Measurements from ENCODE around the gene IL12A.

IL12A gene

DNA sequence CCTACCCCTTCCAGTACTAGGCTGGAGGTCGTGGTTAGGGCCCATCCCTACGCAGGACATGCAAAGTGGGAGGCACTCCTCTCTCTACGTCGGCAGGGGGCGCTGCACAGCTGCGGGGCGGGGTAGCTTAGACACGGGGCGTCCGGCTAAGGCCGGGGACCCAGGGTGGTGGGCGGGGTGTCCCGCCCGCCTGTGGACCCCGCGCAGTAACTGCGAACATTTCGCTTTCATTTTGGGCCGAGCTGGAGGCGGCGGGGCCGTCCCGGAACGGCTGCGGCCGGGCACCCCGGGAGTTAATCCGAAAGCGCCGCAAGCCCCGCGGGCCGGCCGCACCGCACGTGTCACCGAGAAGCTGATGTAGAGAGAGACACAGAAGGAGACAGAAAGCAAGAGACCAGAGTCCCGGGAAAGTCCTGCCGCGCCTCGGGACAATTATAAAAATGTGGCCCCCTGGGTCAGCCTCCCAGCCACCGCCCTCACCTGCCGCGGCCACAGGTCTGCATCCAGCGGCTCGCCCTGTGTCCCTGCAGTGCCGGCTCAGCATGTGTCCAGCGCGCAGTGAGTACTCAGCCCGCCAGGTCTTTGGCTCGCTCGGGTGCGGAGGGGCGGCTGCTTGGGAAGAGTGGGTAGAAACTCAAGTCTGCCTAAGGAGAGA is at the start of gene IL12A:
Gene IL12A, plus strand, starts transcription at position 219 of the 655 bp plus-strand sequence.
- no peaks in the 10 kb centered on the region for H3K27me3 ChIP-seq (ENCODE audit: control insufficient read depth in 1 of 2, insufficient read depth in 2 of 2, low read length in 2 of 2)
- H3K4me3 ChIP-seq (ENCODE audit: low read depth in 1 of 2, low read length in 2 of 2): peak within 1 kb of the TSS; percentile 58 to 69
- H3K36me3 ChIP-seq (ENCODE audit: control insufficient read depth in 1 of 2, insufficient read depth in 2 of 2, low read length in 2 of 2): no peaks in the 10 kb centered on the region
- no peaks in the 10 kb centered on the region for H3K4me1 ChIP-seq (ENCODE audit: control insufficient read depth in 1 of 2, insufficient read depth in 2 of 2, low read length in 2 of 2)
- H3K9ac ChIP-seq (ENCODE audit: low read depth in 1 of 2, low read length in 2 of 2): peak within 1 kb of the TSS; percentile 16 to 63
- H3K9me3 ChIP-seq (ENCODE audit: control insufficient read depth in 1 of 2, low read length in 2 of 2): no peaks in the 10 kb centered on the region
- H3K27ac ChIP-seq (ENCODE audit: low read depth, low read length): no peak within 1 kb of the TSS

DNA sequence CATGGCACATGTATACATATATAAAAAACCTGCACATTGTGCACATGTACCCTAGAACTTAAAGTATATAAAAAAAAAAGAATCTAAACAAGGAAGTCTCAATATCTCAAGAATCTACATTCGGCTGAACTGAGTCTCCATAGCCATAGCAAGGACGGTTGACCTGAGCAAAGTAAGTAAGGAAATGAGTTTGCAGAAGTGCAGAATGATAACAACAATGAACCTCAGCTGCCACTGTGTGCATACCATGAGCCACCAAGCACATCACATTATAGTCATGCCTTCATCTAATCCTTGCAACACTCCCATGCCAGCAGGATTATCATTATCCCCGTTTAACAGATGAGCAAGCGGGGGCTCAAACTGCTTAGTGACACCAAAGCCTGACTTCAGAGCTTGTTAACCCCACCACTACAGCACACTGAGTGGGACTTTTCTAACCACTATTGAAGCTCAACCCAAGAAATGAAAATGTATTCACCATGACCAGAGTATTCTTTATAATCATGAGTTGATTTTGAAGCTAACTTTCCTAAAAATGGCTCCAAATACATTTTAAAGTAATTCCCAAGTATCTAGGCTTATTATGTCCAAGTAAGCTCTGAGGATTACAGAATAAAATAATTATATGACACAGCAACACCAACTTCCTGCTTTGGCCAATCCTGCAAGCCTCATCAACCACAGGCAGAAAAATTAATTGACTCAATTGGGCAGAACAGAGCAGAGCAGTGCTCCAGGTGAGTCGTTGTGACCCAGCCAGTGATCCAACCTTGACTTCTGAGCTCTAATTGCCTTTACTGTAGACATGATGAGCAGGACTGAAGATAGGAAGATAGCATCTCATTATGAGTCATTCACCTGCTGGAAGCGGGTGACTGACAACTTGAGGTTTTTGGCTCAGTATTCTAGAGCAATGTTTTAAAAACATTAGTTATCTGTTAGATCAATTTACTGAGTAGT is 47.3 kb upstream of the IL12A start:
- Histone ChIP-seq H3K27ac (ENCODE audit: low read depth, low read length) (no peak overlapping the region), H3K4me1 (ENCODE audit: control insufficient read depth in 1 of 2, insufficient read depth in 2 of 2, low read length in 2 of 2) (no peaks in the 10 kb centered on the region), H3K9me3 (ENCODE audit: control insufficient read depth in 1 of 2, low read length in 2 of 2) (no peaks in the 10 kb centered on the region)

GRCh38 chr3:159944781-159945180 is 43.9 kb upstream of the IL12A start:
- H3K4me1 ChIP-seq (ENCODE audit: control insufficient read depth in 1 of 2, insufficient read depth in 2 of 2, low read length in 2 of 2): peaks cover 0 to 3% of the 10 kb centered on the region in 2 donors
- H3K27me3 ChIP-seq (ENCODE audit: control insufficient read depth in 1 of 2, insufficient read depth in 2 of 2, low read length in 2 of 2): no peaks in the 10 kb centered on the region
- H3K36me3 ChIP-seq (ENCODE audit: control insufficient read depth in 1 of 2, insufficient read depth in 2 of 2, low read length in 2 of 2): no peaks in the 10 kb centered on the region
- H3K9me3 ChIP-seq (ENCODE audit: control insufficient read depth in 1 of 2, low read length in 2 of 2): no peaks in the 10 kb centered on the region
- H3K9ac ChIP-seq (ENCODE audit: low read depth in 1 of 2, low read length in 2 of 2): no peak overlapping the region
- H3K4me3 ChIP-seq (ENCODE audit: low read depth in 1 of 2, low read length in 2 of 2): no peak overlapping the region
- no peak overlapping the region for H3K27ac ChIP-seq (ENCODE audit: low read depth, low read length)

More for the DNA sequence above, 47.3 kb upstream of the IL12A start:
- Histone ChIP-seq H3K36me3 (ENCODE audit: control insufficient read depth in 1 of 2, insufficient read depth in 2 of 2, low read length in 2 of 2) (no peaks in the 10 kb centered on the region), H3K4me3 (ENCODE audit: low read depth in 1 of 2, low read length in 2 of 2) (no peak overlapping the region), H3K9ac (ENCODE audit: low read depth in 1 of 2, low read length in 2 of 2) (no peak overlapping the region), H3K27me3 (ENCODE audit: control insufficient read depth in 1 of 2, insufficient read depth in 2 of 2, low read length in 2 of 2) (no peaks in the 10 kb centered on the region)

- Histone ChIP-seq H3K27ac (ENCODE audit: low read depth, low read length) (no peak overlapping the region), H3K4me1 (ENCODE audit: control insufficient read depth in 1 of 2, insufficient read depth in 2 of 2, low read length in 2 of 2) (peaks cover 0 to 3% of the 10 kb centered on the region in 2 donors), H3K36me3 (ENCODE audit: control insufficient read depth in 1 of 2, insufficient read depth in 2 of 2, low read length in 2 of 2) (no peaks in the 10 kb centered on the region), H3K4me3 (ENCODE audit: low read depth in 1 of 2, low read length in 2 of 2) (no peak overlapping the region), H3K9me3 (ENCODE audit: control insufficient read depth in 1 of 2, low read length in 2 of 2) (no peaks in the 10 kb centered on the region), H3K9ac (ENCODE audit: low read depth in 1 of 2, low read length in 2 of 2) (no peak overlapping the region), H3K27me3 (ENCODE audit: control insufficient read depth in 1 of 2, insufficient read depth in 2 of 2, low read length in 2 of 2) (no peaks in the 10 kb centered on the region)
Measured at GRCh38 chr3:159945930-159946329, 42.7 kb upstream of the IL12A start.

- Histone ChIP-seq H3K4me3 (ENCODE audit: low read depth in 1 of 2, low read length in 2 of 2) (no peak overlapping the region), H3K27me3 (ENCODE audit: control insufficient read depth in 1 of 2, insufficient read depth in 2 of 2, low read length in 2 of 2) (no peaks in the 10 kb centered on the region), H3K36me3 (ENCODE audit: control insufficient read depth in 1 of 2, insufficient read depth in 2 of 2, low read length in 2 of 2) (no peaks in the 10 kb centered on the region), H3K9me3 (ENCODE audit: control insufficient read depth in 1 of 2, low read length in 2 of 2) (no peaks in the 10 kb centered on the region), H3K9ac (ENCODE audit: low read depth in 1 of 2, low read length in 2 of 2) (no peak overlapping the region), H3K27ac (ENCODE audit: low read depth, low read length) (no peak overlapping the region), H3K4me1 (ENCODE audit: control insufficient read depth in 1 of 2, insufficient read depth in 2 of 2, low read length in 2 of 2) (peaks cover 0 to 3% of the 10 kb centered on the region in 2 donors)
Measured at GRCh38 chr3:159947220-159947619, 41.4 kb upstream of the IL12A start.

DNA sequence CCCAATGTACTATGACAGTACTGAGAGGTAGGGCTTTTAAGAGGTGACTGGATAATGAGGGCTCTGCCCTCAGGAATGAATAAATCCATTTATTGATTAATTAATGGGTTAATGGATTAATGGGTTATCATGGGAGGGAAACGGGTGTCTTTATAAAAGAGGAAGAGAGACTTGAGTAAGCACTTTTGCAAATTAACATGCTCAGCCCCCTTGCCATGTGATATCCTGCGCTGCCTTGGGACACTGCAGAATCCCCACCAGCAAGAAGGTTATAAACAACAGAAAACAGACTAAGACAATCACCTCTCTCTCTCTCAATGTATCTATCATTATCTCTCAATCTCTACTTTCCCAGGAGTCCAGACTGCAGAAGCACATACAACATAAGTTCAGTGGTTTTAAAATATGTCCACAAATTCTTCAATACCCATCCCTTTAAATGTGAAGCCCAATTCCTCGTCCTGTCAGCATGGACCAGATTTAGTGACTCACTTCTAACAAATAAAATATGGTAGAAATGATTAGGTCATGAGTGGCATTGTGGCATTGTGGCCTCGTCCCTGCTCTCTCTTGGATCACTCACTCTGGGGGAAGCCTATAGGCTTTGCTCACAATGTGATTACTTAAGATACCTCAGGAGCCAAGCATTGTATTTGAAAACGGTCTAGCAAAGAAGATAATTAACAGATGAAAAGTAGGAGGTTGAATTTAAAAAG is 40.0 kb upstream of the IL12A start:
- Histone ChIP-seq H3K4me1 (ENCODE audit: control insufficient read depth in 1 of 2, insufficient read depth in 2 of 2, low read length in 2 of 2) (peaks cover 0 to 3% of the 10 kb centered on the region in 2 donors), H3K27me3 (ENCODE audit: control insufficient read depth in 1 of 2, insufficient read depth in 2 of 2, low read length in 2 of 2) (no peaks in the 10 kb centered on the region), H3K36me3 (ENCODE audit: control insufficient read depth in 1 of 2, insufficient read depth in 2 of 2, low read length in 2 of 2) (no peaks in the 10 kb centered on the region), H3K27ac (ENCODE audit: low read depth, low read length) (no peak overlapping the region), H3K4me3 (ENCODE audit: low read depth in 1 of 2, low read length in 2 of 2) (no peak overlapping the region), H3K9me3 (ENCODE audit: control insufficient read depth in 1 of 2, low read length in 2 of 2) (no peaks in the 10 kb centered on the region), H3K9ac (ENCODE audit: low read depth in 1 of 2, low read length in 2 of 2) (no peak overlapping the region)

- no peaks in the 10 kb centered on the region for H3K36me3 ChIP-seq (ENCODE audit: control insufficient read depth in 1 of 2, insufficient read depth in 2 of 2, low read length in 2 of 2)
- no peak overlapping the region for H3K27ac ChIP-seq (ENCODE audit: low read depth, low read length)
- peaks cover 0 to 3% of the 10 kb centered on the region in 2 donors for H3K4me1 ChIP-seq (ENCODE audit: control insufficient read depth in 1 of 2, insufficient read depth in 2 of 2, low read length in 2 of 2)
- no peak overlapping the region for H3K4me3 ChIP-seq (ENCODE audit: low read depth in 1 of 2, low read length in 2 of 2)
- no peaks in the 10 kb centered on the region for H3K9me3 ChIP-seq (ENCODE audit: control insufficient read depth in 1 of 2, low read length in 2 of 2)
- no peaks in the 10 kb centered on the region for H3K27me3 ChIP-seq (ENCODE audit: control insufficient read depth in 1 of 2, insufficient read depth in 2 of 2, low read length in 2 of 2)
- H3K9ac ChIP-seq (ENCODE audit: low read depth in 1 of 2, low read length in 2 of 2): no peak overlapping the region
Measured at GRCh38 chr3:159950156-159950898, 38.3 kb upstream of the IL12A start.

DNA sequence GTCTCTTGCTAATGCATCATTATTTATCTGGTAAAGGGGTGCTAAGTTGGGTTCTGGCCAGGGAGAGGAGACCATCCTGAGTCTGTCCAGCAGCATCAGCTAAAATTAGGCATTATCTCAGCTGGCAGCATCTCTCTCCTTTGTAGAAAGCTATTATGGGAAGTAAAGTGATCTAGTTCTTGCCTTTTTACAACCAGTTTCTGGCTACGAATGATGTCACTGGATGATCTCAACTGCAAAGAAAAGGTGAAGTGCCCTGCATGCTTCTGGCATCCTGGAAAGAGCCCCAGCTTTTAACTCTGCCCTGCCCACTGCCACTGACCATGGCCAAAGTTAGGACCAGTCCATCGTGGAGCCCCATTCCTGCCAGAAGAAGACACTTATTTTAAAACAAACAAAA is 37.1 kb upstream of the IL12A start:
- Histone ChIP-seq H3K27me3 (ENCODE audit: control insufficient read depth in 1 of 2, insufficient read depth in 2 of 2, low read length in 2 of 2) (no peaks in the 10 kb centered on the region), H3K36me3 (ENCODE audit: control insufficient read depth in 1 of 2, insufficient read depth in 2 of 2, low read length in 2 of 2) (no peaks in the 10 kb centered on the region), H3K9ac (ENCODE audit: low read depth in 1 of 2, low read length in 2 of 2) (no peak overlapping the region), H3K27ac (ENCODE audit: low read depth, low read length) (no peak overlapping the region), H3K9me3 (ENCODE audit: control insufficient read depth in 1 of 2, low read length in 2 of 2) (no peaks in the 10 kb centered on the region), H3K4me1 (ENCODE audit: control insufficient read depth in 1 of 2, insufficient read depth in 2 of 2, low read length in 2 of 2) (peaks cover 0 to 3% of the 10 kb centered on the region in 2 donors), H3K4me3 (ENCODE audit: low read depth in 1 of 2, low read length in 2 of 2) (no peak overlapping the region)

- Histone ChIP-seq H3K4me1 (ENCODE audit: control insufficient read depth in 1 of 2, insufficient read depth in 2 of 2, low read length in 2 of 2) (no peaks in the 10 kb centered on the region), H3K36me3 (ENCODE audit: control insufficient read depth in 1 of 2, insufficient read depth in 2 of 2, low read length in 2 of 2) (no peaks in the 10 kb centered on the region), H3K4me3 (ENCODE audit: low read depth in 1 of 2, low read length in 2 of 2) (no peak overlapping the region), H3K27ac (ENCODE audit: low read depth, low read length) (no peak overlapping the region), H3K9me3 (ENCODE audit: control insufficient read depth in 1 of 2, low read length in 2 of 2) (no peaks in the 10 kb centered on the region), H3K27me3 (ENCODE audit: control insufficient read depth in 1 of 2, insufficient read depth in 2 of 2, low read length in 2 of 2) (no peaks in the 10 kb centered on the region), H3K9ac (ENCODE audit: low read depth in 1 of 2, low read length in 2 of 2) (no peak overlapping the region)
Measured at GRCh38 chr3:159953325-159954085, 35.1 kb upstream of the IL12A start.
